GM19397 (cell line): ENCODE measurements around the gene GJC2.
"Not testable (repeated sequence)": the region's sequence is repeated elsewhere in the genome, so short reads cannot be mapped to it uniquely, and the experiment has no call there.

ENCODE experiments used
- ATAC-seq: cut with Tn5 transposase; IDR thresholded peaks from one replicate; pipeline ENCODE4 v1.9.1; 2021; ENCODE audit warnings: mild to moderate bottlenecking, moderate library complexity; ENCODE audit not compliant: unreplicated experiment

GJC2 gene

GRCh38 chr1:228170666-228171065 is 20.9 kb downstream of the GJC2 start:
- no peak for ATAC-seq

- no peak for ATAC-seq
Measured at GRCh38 chr1:228171221-228171891, 21.6 kb downstream of the GJC2 start.

- ATAC-seq = no peak
Measured at GRCh38 chr1:228172591-228173527, 23.1 kb downstream of the GJC2 start.

GRCh38 chr1:228173528-228174481 is 24.1 kb downstream of the GJC2 start:
- not testable (repeated sequence) for ATAC-seq

- ATAC-seq = no peak
Measured at GRCh38 chr1:228174482-228175315, 25.0 kb downstream of the GJC2 start.

GRCh38 chr1:228175316-228176023 is 25.7 kb downstream of the GJC2 start:
- no peak for ATAC-seq

GRCh38 chr1:228176024-228176395 is 26.3 kb downstream of the GJC2 start:
- no peak for ATAC-seq

GRCh38 chr1:228176461-228177182 is 26.9 kb downstream of the GJC2 start:
- no peak for ATAC-seq

- no peak for ATAC-seq
Measured at GRCh38 chr1:228177183-228177475, 27.4 kb downstream of the GJC2 start.

- no peak for ATAC-seq
Measured at GRCh38 chr1:228177721-228178710, 28.3 kb downstream of the GJC2 start.

GRCh38 chr1:228178737-228179684 is 29.3 kb downstream of the GJC2 start:
- ATAC-seq = no peak

- ATAC-seq = no peak
Measured at GRCh38 chr1:228180271-228180958, 30.7 kb downstream of the GJC2 start.

- ATAC-seq = no peak
Measured at GRCh38 chr1:228180959-228181644, 31.4 kb downstream of the GJC2 start.

- ATAC-seq = no peak
Measured at GRCh38 chr1:228181645-228182034, 31.9 kb downstream of the GJC2 start.

GRCh38 chr1:228182296-228183030 is 32.7 kb downstream of the GJC2 start:
- ATAC-seq = no peak
